ENCODE measurements around the gene NUF2. TPM values are rescaled to one million over a fixed set of nuclear protein-coding genes. Genes with fewer than 3 reads are reported as not detected.

The NUF2 gene
- total and polyA plus RNA-seq, 2 donors (not counting 3 experiments of a cell fraction or from before 2014, with no cell fraction given) = 14.3 to 38.6 TPM

DNA sequence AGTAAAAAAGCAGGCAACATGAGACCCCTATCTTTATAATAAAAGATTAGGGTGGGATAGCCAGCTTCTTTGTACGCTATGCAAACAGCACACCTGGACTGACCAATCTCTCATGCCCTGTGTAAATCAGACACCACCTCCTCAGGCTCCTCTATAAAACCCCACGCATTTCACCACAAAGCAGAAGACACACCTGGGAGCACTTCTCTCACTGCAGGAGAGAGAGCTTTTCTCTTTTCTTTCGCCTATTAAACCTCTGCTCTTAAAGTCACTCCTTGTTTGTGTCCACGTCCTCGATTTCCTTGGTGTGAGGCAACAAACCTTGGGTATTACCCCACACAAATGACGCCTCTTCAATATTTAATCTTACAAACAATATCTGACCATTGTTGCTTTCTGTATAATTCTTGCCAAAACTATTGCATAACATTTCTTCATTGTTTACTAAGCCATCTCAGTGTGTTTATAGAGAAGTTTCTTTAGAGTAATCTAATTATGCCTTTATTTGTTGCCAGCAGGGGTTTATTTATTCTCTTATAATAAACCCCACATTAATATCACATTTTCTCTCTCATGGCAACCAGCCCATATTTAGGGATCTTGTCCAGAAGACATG is 31.6 kb upstream of the NUF2 start:
- ChIA-PET POLR2A (no interaction called here), CTCF (interaction anchor here (1.1 kb wide), 1 partner anchor 9 kb away, joined by 3 read pairs; no protein-coding TSS in a partner anchor)
- dilution Hi-C loops (cut with MboI; ENCODE audit: extremely low pct_ligation_motif_present, low sequenced_read_pairs) (no loop called here), intact Hi-C loops (cut with micrococcal nuclease) (no loop called here)
- no TSS peak for BruUV-seq (replicated peaks)
- H4K20me1 ChIP-seq (replicated peaks; ENCODE audit: control insufficient read depth, extremely low read depth, insufficient read depth, low read length) = no peaks in the 10 kb centered on the region
- H3K27me3 ChIP-seq (ENCODE audit: control insufficient read depth in 2 of 2, insufficient read depth in 2 of 2, low read length in 2 of 2) = no peaks in the 10 kb centered on the region
- DNase-seq (ENCODE audit: low read depth, low spot score) (no peak), FAIRE-seq (no peak)
- no peaks in the 10 kb centered on the region for H3K36me3 ChIP-seq (ENCODE audit: control insufficient read depth in 2 of 2, extremely low read depth in 1 of 2, insufficient read depth in 2 of 2, low read length in 2 of 2)
- H3K4me3 ChIP-seq (replicated peaks in 1 of 3; ENCODE audit: insufficient read depth in 1 of 3, low read depth in 1 of 3, low read length in 3 of 3) = no peak overlapping the region
- no peaks in the 10 kb centered on the region for H3K79me2 ChIP-seq (ENCODE audit: control insufficient read depth, insufficient read depth, low read length)
- H3K9me3 ChIP-seq (replicated peaks; ENCODE audit: control insufficient read depth, insufficient read depth, low read length) = no peaks in the 10 kb centered on the region
- H3K27ac ChIP-seq (ENCODE audit: insufficient read depth, low read depth, low read length) = no peak overlapping the region
- no peak overlapping the region for H3K9ac ChIP-seq (replicated peaks; ENCODE audit: extremely low read depth, insufficient read depth, low read length)
- H3K4me1 ChIP-seq (ENCODE audit: control insufficient read depth, extremely low read depth, insufficient read depth, low read length) = no peaks in the 10 kb centered on the region
- H3K4me2 ChIP-seq (ENCODE audit: insufficient read depth, low read length) = no peak overlapping the region
- H3K9me1 ChIP-seq (replicated peaks; ENCODE audit: control insufficient read depth, extremely low read depth, insufficient read depth, low read length) = no peaks in the 10 kb centered on the region
- no peak for TF ChIP-seq EZH2 (IDR thresholded peaks at IDR 0.05; ENCODE audit: borderline replicate concordance, low read depth, low read length, severe bottlenecking)
- TF ChIP-seq MAX (IDR thresholded peaks at IDR 0.05; ENCODE audit: insufficient read depth, insufficient read length) = no peak
- no peak for TF ChIP-seq JUN (IDR thresholded peaks at IDR 0.05; ENCODE audit: borderline replicate concordance, insufficient read depth, insufficient read length, low read depth)
- no peak for TF ChIP-seq POLR2AphosphoS5 (IDR thresholded peaks at IDR 0.05; ENCODE audit: insufficient read depth, low read depth, low read length)
- TF ChIP-seq, protein P1, sequence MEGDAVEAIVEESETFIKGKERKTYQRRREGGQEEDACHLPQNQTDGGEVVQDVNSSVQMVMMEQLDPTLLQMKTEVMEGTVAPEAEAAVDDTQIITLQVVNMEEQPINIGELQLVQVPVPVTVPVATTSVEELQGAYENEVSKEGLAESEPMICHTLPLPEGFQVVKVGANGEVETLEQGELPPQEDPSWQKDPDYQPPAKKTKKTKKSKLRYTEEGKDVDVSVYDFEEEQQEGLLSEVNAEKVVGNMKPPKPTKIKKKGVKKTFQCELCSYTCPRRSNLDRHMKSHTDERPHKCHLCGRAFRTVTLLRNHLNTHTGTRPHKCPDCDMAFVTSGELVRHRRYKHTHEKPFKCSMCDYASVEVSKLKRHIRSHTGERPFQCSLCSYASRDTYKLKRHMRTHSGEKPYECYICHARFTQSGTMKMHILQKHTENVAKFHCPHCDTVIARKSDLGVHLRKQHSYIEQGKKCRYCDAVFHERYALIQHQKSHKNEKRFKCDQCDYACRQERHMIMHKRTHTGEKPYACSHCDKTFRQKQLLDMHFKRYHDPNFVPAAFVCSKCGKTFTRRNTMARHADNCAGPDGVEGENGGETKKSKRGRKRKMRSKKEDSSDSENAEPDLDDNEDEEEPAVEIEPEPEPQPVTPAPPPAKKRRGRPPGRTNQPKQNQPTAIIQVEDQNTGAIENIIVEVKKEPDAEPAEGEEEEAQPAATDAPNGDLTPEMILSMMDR (IDR thresholded peaks at IDR 0.05; ENCODE audit: extremely low read depth in 1 of 2, insufficient read depth in 1 of 2, low read depth in 1 of 2, low read length in 2 of 2) = no peak
- no peak for TF ChIP-seq GATA2 (IDR thresholded peaks at IDR 0.05; ENCODE audit: insufficient read depth, insufficient read length, low read depth, low read length)
- no peak for TF ChIP-seq POLR2A (IDR thresholded peaks at IDR 0.05; ENCODE audit: low read depth, low read length)
- TF ChIP-seq FOS (IDR thresholded peaks at IDR 0.05; ENCODE audit: borderline replicate concordance, insufficient read depth, low read length) = no peak
- TF ChIP-seq MYC (IDR thresholded peaks at IDR 0.05; ENCODE audit: low read depth, low read length) = no peak
- H2AFZ ChIP-seq (ENCODE audit: low read depth, low read length) = no peak overlapping the region
